PC-3 (cell line): ENCODE data around the gene NELFB. TPM values are rescaled to one million over a fixed set of nuclear protein-coding genes. Genes with fewer than 3 reads are reported as not detected.
A peak's percentile ranks its signal among the peaks of the same experiment; 100 is the strongest.

Experiments used
- ATAC-seq: fragments of 200-7000 bp; cut with Tn5 transposase; 2 replicates; pipeline ENCODE4 v1.9.1; 2020; ENCODE audit warnings: mild to moderate bottlenecking, moderate library complexity
- BruUV-seq: library from RNA; stranded (reverse); fragments of 400-500 nt; replicated peaks from 2 replicates; lab custom pipeline; 2021; lab: Mats Ljungman, UMichigan
- CTCF ChIA-PET: fragments of 300-600 bp; sonication (Branson Sonifier 250); formaldehyde crosslinking; loops from one replicate; lab custom pipeline; 2022; ENCODE audit warnings: antibody characterized with exemption; lab: Charles Lee
- POLR2A ChIA-PET: fragments of 300-600 bp; sonication (Branson Sonifier 250); formaldehyde crosslinking; loops from one replicate; lab custom pipeline; 2022; ENCODE audit warnings: antibody characterized with exemption; ENCODE audit not compliant: unreplicated experiment; lab: Charles Lee
- DNase-seq: peaks from one replicate; pipeline ENCODE4 v3.0.0-alpha.2; 2015
- H2AFZ ChIP-seq: fragments of 300-600 bp; sonication (generic); 2 replicates; pipeline ENCODE4 v1.6.0; 2016; ENCODE audit warnings: antibody characterized with exemption, low read length
- H3F3A ChIP-seq: fragments of 300-600 bp; sonication (generic); one replicate; pipeline ENCODE4 v1.6.0; 2017; ENCODE audit warnings: antibody characterized with exemption, low read length, control low read depth, mild to moderate bottlenecking; ENCODE audit not compliant: unreplicated experiment
- H3K27ac ChIP-seq: fragments of 300-600 bp; sonication (generic); 2 replicates; pipeline ENCODE4 v1.5.1; 2016; ENCODE audit warnings: mild to moderate bottlenecking, low read length
- H3K27me3 ChIP-seq: fragments of 300-600 bp; sonication (generic); 2 replicates; pipeline ENCODE4 v1.6.1; 2016; ENCODE audit warnings: low read length, mixed read lengths
- H3K36me3 ChIP-seq: fragments of 300-600 bp; sonication (generic); 2 replicates; pipeline ENCODE4 v1.6.1; 2016; ENCODE audit warnings: low read depth, mixed run types, low read length, mixed read lengths
- H3K4me1 ChIP-seq: fragments of 300-600 bp; sonication (generic); 2 replicates; pipeline ENCODE4 v1.5.1; 2016; ENCODE audit warnings: low read length; ENCODE audit not compliant: insufficient read depth
- H3K4me2 ChIP-seq: fragments of 300-600 bp; sonication (generic); 2 replicates; pipeline ENCODE4 v1.6.0; 2016; ENCODE audit warnings: low read length
- H3K4me3 ChIP-seq: fragments of 300-600 bp; sonication (generic); 2 replicates; pipeline ENCODE4 v1.5.1; 2016; ENCODE audit warnings: mild to moderate bottlenecking, low read length, mixed read lengths
- H3K79me2 ChIP-seq: fragments of 300-600 bp; sonication (generic); 2 replicates; pipeline ENCODE4 v1.6.1; 2017; ENCODE audit warnings: low read length, mixed read lengths
- H3K9ac ChIP-seq: fragments of 300-600 bp; sonication (generic); 2 replicates; pipeline ENCODE4 v1.6.0; 2016; ENCODE audit warnings: mild to moderate bottlenecking, low read length
- H3K9me2 ChIP-seq: fragments of 300-600 bp; sonication (generic); replicated peaks from 2 replicates; pipeline ENCODE4 v1.6.1; 2016; ENCODE audit warnings: mixed run types, low read length, mixed read lengths
- H3K9me3 ChIP-seq: fragments of 300-600 bp; sonication (generic); 2 replicates; pipeline ENCODE4 v1.6.1; 2016; ENCODE audit warnings: low read length, mixed read lengths
- H4K20me1 ChIP-seq: fragments of 300-600 bp; sonication (generic); 2 replicates; pipeline ENCODE4 v1.6.1; 2016; ENCODE audit warnings: low read length, mixed read lengths
- EZH2 ChIP-seq: fragments of 300-600 bp; sonication (generic); IDR thresholded peaks from one replicate; pipeline ENCODE4 v1.6.1; 2017; ENCODE audit warnings: antibody characterized with exemption, mild to moderate bottlenecking, low read length; ENCODE audit not compliant: unreplicated experiment
- EZH2phosphoT487 ChIP-seq: fragments of 300-600 bp; sonication (generic); IDR thresholded peaks from 2 replicates; pipeline ENCODE4 v1.6.1; 2018; ENCODE audit warnings: mild to moderate bottlenecking, antibody characterized with exemption, low read length, borderline replicate concordance
- intact Hi-C: fragments of 100-400 bp; cut with micrococcal nuclease; formaldehyde crosslinking; loops from 2 replicates; pipeline ENCODE4 v1.9.0; 2023
- total RNA-seq: library from RNA; depleted of rRNA; stranded (reverse); fragments of >200 nt; gene quantifications from 2 replicates; pipeline ENCODE4 v1.2.3, GENCODE V29; 2014
- TF ChIP-seq, protein P1 (sequence below): fragments of 300-600 bp; sonication (generic); conservative IDR thresholded peaks from 2 replicates; pipeline ENCODE4 v1.5.1; 2017; ENCODE audit warnings: antibody characterized with exemption, low read depth, mild to moderate bottlenecking, low read length

The NELFB gene
- total RNA-seq, 1 experiment from 2014 or later: 50.7 TPM

DNA sequence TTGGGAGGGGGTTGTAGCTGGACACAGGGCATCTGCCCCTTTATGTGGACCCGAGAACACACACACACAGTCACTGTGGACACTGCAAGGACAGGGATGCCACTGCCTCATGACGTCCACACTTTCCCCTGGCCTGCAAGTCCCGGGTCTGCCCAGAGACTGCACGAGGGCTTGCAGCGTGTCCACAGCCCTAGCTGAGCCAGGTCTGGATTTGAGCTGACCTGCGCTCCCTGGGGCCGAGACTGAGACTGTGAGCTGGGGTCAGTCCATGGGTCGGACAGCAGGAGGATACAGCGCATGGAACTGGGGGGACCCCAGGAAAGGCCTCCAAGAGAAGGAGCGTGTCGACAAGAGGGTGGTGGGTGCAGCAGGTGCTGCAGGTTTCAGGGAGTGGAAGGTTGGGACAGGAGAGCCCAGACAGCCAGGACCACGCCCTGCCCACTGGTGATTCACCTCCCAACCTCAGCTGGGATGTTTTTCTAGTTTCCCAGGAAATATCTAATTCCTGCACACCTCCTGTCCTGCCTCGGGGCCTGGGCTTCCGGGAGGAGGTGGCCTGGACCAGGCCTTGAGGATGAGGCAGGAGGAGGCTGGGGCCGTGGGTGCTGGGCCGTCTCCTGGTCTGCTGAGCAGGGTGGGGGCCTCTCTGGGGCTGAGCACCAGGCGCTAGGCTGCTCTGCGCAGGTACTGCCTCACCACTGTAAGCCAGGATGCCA is 28.6 kb upstream of the NELFB start:
- H3K27ac ChIP-seq: peak overlapping the region; percentile 99
- H2AFZ ChIP-seq: no peak overlapping the region
- H3K4me1 ChIP-seq: peaks cover 40% of the 10 kb centered on the region
- peak; percentile 93 for DNase-seq
- peaks cover 19% of the 10 kb centered on the region for H3K79me2 ChIP-seq
- no peaks in the 10 kb centered on the region for H3K9me3 ChIP-seq
- H4K20me1 ChIP-seq: no peaks in the 10 kb centered on the region
- ChIA-PET POLR2A (interaction anchor here (1.2 kb wide), 1 partner anchor 14 kb away, joined by 4 read pairs; no protein-coding TSS in a partner anchor), CTCF (interaction anchor here (0.6 to 1.1 kb wide), 3 partner anchors 36 to 639 kb away, joined by 3 to 5 read pairs (median 4); partner anchors contain the start of genes ANAPC2 and SSNA1)
- H3K36me3 ChIP-seq: no peaks in the 10 kb centered on the region
- intact Hi-C loops: loop anchor here (5.0 kb wide), 2 partner anchors 39 to 109 kb away; partner anchors contain the start of genes ANAPC2 and SSNA1
- no peaks in the 10 kb centered on the region for H3K27me3 ChIP-seq
- TF ChIP-seq, protein P1, sequence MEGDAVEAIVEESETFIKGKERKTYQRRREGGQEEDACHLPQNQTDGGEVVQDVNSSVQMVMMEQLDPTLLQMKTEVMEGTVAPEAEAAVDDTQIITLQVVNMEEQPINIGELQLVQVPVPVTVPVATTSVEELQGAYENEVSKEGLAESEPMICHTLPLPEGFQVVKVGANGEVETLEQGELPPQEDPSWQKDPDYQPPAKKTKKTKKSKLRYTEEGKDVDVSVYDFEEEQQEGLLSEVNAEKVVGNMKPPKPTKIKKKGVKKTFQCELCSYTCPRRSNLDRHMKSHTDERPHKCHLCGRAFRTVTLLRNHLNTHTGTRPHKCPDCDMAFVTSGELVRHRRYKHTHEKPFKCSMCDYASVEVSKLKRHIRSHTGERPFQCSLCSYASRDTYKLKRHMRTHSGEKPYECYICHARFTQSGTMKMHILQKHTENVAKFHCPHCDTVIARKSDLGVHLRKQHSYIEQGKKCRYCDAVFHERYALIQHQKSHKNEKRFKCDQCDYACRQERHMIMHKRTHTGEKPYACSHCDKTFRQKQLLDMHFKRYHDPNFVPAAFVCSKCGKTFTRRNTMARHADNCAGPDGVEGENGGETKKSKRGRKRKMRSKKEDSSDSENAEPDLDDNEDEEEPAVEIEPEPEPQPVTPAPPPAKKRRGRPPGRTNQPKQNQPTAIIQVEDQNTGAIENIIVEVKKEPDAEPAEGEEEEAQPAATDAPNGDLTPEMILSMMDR: no peak
- TF ChIP-seq EZH2phosphoT487: no peak
- TF ChIP-seq EZH2: no peak
- TSS peak; percentile 36 for BruUV-seq
- H3K4me3 ChIP-seq: peak overlapping the region; percentile 59
- ATAC-seq: peak; percentile 61
- H3K4me2 ChIP-seq: peak overlapping the region; percentile 88
- H3K9me2 ChIP-seq: no peaks in the 10 kb centered on the region
- H3K9ac ChIP-seq: peak overlapping the region; percentile 83
- peaks cover 2% of the 10 kb centered on the region for H3F3A ChIP-seq

DNA sequence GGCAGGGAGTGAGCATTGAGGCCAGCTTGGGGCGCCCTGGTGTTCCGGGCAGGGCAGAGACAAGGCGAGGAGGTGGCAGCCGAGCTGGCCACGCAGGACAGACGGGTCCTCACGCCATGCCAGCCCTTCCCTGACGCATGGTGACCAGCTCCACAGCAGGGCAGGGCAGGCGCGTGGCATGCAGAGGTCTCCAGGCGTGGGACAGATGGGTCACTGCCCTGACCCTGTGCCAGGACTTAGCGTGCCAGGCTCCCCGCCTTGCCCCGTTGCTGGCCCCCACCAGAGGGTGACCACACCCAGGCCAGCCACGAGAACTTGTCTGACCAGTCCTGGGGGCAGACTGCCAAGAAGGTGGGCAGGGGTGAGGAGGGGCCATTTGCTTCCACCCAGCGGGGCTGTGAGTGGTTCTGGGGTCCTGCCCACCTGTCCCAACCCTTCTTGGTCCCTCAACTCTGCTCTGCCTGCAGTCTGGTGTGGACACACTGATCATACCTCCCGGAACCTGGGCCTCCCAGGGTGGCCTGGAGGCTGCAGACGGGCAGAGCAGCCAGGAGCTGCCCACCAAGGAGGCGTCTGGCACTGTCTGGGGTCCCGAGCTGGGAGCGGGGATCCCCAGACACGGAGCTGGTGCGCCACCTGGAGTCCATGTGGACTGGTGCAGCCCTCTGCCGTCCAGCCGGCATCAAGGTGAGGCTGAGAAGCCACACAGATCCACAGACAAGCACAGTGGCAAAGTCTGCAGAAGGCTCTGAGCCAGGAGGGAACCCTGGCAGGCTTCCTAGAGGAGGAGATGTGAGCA is 27.9 kb upstream of the NELFB start, which contains the start of gene RNF224:
RNF224 (plus strand) TSS at position 449 of the 799 bp plus-strand sequence. CDS start 834 bp downstream, outside the sequence.
- Histone ChIP-seq H2AFZ (0 out of 2 replicates have a peak within 1 kb of the TSS, but pooled peaks have one; percentile 42), H3K9me3 (no peaks in the 10 kb centered on the region), H3K27me3 (no peaks in the 10 kb centered on the region), H3K4me1 (peaks cover 40% of the 10 kb centered on the region), H3F3A (peaks cover 2% of the 10 kb centered on the region), H3K36me3 (no peaks in the 10 kb centered on the region), H4K20me1 (no peaks in the 10 kb centered on the region), H3K9ac (peak within 1 kb of the TSS; percentile 83), H3K9me2 (no peaks in the 10 kb centered on the region), H3K4me3 (peak within 1 kb of the TSS; percentile 59), H3K4me2 (peak within 1 kb of the TSS; percentile 88), H3K27ac (peak within 1 kb of the TSS; percentile 99), H3K79me2 (peaks cover 19% of the 10 kb centered on the region)
- DNase-seq (peak; percentile 87), ATAC-seq (peak; percentile 50)
- POLR2A ChIA-PET: interaction anchor here (0.6 to 1.2 kb wide), 3 partner anchors 10 to 14 kb away, joined by 3 to 4 read pairs (median 4); partner anchors contain the start of gene TUBB4B
- CTCF ChIA-PET: interaction anchor here (0.6 to 1.1 kb wide), 5 partner anchors 9 to 638 kb away, joined by 3 to 5 read pairs (median 3); partner anchors contain the start of genes ANAPC2 and SSNA1
- intact Hi-C loops: loop anchor here (5.0 kb wide), 2 partner anchors 40 to 110 kb away; partner anchors contain the start of genes ANAPC2 and SSNA1
- TF ChIP-seq EZH2 (no peak), EZH2phosphoT487 (peak; percentile 93)
- TF ChIP-seq, protein P1: peak; percentile 84
- no TSS peak for BruUV-seq
